ENCODE results near the gene CABLES2. TPM values are rescaled to one million over a fixed set of nuclear protein-coding genes. Genes with fewer than 3 reads are reported as not detected.

CABLES2 gene, protein sequence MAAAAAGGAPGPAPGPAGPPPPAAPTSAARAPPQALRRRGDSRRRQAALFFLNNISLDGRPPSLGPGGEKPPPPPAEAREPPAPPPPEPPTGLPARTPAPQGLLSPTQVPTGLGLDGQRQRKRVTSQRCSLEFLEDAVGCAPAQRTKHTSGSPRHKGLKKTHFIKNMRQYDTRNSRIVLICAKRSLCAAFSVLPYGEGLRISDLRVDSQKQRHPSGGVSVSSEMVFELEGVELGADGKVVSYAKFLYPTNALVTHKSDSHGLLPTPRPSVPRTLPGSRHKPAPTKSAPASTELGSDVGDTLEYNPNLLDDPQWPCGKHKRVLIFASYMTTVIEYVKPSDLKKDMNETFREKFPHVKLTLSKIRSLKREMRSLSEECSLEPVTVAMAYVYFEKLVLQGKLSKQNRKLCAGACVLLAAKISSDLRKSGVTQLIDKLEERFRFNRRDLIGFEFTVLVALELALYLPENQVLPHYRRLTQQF
- total RNA-seq, result 10.7 TPM
- long read RNA-seq, partial matches to known transcripts, result 8 of 13 reads
- long read RNA-seq, other reads (novel, unspliced or antisense), result 1 of 13 reads

DNA sequence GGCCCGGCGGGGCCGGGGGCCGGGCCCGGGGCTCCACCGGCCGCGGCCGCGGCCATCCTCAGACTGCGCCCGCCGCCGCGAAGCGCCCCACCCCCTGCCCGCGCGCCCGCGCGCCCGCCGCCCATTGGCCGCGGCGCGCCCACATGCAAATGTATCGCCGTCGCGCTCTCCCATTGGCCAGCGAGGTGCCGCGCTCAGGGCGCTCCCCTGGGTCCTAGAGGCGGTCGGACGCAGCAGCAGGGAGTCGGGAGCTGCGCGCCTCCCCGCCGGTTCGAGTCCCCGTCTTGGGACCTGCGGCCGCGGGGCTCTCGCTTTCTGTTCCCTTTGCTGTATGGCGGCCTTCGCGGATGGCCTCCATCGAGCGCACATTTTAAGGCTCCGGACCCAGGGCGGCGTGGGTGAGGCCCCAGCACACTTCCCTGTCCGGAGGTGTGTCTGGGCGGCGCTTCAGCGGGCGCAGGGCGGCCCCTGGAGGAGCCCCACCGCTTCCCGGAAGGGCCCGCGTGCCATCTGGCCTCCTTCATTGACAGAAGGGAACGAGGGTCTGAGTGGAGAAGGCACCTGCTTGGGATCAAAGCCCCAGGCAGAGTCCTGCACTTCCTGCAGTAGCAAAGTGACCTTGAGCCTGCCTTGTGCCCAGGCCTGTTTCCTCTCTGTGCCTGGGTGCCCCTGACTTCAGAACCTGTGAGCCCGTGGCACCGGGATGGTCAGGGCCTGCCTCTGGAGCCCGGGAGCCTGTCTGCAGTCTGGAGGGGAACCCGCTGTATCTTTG lies at the start of gene CABLES2:
Gene CABLES2, minus strand, starts transcription at position 65 of the 772 bp plus-strand sequence. Its CDS starts 9 bp downstream, at position 56.
- intact Hi-C loops (cut with DNase I), result loop anchor here (10.0 kb wide), 1 partner anchor 387 kb away; the partner anchor contains the start of gene MRGBP

DNA sequence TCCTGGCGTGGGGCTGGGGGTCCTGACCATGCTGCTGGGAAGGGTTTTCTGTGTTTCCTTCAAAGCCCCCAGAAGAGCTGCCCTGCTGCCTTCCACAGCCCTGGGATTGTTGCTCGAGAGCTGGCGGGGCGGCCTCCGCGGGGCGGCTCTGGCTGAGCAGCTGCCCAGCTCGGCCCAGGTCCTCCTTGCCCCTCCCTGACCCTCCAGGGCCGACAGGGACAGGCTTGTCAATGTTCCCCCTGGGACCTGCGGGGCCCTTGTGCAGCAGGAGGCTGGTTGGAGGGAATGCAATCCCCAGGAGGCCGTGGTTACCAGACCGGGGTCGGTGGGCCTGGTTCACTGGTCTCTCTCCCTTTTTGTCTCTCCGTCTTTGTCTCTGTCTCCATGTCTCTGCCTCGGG lies 48.8 kb upstream of the CABLES2 start:
- intact Hi-C loops (cut with DNase I), result no loop called here
- no peak for DNase-seq (ENCODE audit: low spot score)

More for the DNA sequence above, at the start of gene CABLES2:
- peak; percentile 97 for DNase-seq (ENCODE audit: low spot score)

DNA sequence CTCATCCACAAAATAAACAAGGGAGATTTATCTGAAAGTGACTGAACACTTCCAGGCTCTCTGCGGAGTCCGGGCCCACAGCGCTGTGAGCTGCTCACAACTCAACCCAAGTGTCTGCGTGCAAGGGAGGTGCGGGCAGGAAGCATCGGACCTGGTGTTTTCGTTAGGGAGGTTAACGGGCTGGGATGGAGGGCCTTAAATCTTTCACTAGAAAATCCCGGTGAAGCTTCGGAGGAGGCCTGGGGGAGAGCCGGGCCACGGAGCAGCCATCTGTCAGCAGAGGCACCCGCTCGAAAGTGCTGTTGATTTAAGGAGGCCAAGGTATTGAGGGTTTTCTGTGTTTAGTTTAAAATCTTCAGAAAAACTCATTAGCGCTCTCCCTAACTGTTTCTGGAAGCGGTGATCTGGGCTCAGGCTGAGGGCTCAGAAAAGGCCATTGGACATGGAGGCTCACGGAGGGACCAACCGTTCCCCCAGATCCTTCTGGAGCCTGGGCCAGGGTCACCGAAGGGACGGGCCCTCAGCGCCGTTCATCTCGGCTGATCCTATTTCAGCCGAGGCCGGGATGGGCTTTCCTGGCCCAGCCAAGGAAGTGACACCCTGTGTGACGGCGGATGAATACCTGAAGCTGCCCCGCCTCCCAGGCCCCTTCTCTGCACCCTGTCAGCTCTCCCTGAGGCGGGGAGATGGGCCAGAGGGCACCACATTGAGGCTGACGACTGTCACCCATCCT lies 48.0 kb upstream of the CABLES2 start:
- no peak for DNase-seq (ENCODE audit: low spot score)
- intact Hi-C loops (cut with DNase I), result no loop called here

DNA sequence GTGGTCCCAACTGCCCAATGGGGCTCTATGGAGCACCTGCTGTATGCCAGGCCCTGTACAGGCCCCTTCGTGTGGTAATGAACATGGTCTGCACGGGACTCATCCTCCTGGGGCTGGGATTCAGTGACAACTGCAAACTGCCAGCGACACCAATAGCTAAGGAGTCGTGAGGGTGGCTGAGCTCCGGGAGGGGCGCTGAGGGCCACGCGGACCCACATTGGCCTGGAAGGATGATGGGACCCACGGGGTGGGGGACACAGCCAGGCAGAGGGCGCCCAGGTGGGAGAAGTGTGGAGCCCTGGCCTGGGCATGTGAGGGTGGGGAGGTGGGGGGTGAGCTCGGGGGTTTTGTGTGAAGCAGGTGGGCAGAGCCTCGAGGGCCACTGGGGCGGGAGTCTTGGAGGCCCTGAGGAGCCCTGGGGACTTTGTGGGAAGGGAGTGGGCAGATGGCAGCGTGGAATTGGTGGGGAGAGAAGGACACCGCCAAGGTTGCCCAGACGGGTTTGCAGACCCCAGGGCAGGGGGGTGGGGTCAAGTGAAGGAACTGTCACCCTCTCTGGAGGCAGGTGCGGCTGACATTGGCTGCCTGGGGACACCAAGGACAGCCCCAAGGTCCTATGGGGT lies 46.2 kb upstream of the CABLES2 start:
- intact Hi-C loops (cut with DNase I), result no loop called here
- DNase-seq (ENCODE audit: low spot score), result no peak

DNA sequence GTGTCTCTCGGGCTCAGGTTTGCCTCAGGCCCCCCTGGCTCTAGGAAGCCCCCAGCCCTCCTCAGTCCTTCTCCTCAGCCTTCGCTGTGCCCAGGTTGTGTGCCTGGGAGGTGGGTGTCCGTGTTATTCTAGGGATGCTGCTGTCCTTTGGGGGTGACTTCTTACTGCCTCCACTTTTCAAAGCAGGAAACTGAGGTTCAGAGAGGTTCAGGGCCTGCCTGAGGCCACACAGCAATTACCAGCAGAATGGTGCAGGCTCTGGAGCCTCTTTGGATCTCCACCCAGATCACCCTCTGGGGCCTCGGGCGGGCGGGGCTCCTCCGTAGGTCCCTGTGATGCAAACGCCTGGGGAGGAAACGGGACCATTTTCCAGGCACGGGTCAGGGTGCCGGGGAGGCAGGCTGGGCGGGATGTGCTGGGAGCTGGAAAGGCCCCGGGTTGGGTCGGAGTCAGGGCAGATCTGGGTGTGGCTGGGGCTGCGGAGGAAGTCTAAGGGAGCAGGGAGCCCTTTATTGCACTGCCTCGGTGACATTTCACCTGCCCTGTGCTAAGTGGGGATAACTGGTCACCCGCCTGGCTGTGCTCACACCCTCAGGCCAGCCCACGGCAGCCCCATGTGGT lies 45.5 kb upstream of the CABLES2 start:
- intact Hi-C loops (cut with DNase I), result no loop called here
- no peak for DNase-seq (ENCODE audit: low spot score)

DNA sequence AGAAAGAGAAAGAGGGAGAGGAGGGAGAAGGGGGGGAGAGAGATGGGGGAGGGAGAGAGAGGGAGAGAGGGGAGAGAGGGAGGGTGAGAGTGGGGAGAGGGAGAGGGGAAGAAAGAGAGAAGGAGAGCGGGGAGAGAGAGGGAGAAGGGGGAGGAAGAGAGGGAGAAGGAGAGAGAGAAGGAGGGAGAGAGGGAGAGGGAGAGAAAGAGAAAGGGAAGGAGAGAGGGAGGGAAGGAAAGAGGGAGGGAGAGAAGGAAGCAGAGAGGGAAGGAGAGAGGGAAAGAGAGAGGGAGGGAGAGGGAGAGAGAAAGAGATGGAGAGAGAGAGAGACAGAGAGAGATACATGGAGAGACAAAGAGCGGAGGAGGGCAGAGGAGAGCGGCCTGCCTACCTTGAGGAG lies 44.9 kb upstream of the CABLES2 start:
- intact Hi-C loops (cut with DNase I), result no loop called here
- DNase-seq (ENCODE audit: low spot score), result no peak

DNA sequence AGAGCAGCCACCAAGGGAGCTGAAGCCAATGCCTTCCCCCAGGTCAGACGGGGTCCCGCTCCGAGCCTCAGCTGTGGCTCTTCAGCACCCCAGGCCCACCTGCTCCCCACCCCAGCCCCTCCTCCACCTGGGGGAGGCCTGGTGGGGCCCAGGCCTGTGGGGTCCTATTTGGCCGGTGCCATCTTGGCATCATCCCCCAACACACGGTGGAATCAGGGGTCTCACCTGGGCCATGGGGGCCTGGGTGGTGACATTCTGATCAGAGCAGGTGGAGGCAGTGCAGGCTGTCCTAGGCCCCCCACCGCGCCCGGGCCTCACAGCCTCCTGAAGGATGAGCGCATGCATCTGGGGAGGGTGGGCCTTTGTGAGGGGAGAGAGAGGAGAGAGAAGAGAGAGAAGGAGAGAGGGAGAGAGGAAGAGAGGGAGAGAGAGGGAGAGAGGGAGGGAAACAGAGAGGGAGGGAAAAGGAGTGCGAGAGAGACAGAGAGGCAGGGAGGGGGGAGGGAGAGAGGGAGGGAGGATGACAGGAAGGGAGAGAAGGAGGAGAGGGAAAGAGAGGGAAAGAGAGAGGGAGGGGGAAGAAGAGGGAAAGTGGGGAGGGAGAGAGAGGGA lies 44.2 kb upstream of the CABLES2 start:
- DNase-seq (ENCODE audit: low spot score), result no peak
- intact Hi-C loops (cut with DNase I), result no loop called here

DNA sequence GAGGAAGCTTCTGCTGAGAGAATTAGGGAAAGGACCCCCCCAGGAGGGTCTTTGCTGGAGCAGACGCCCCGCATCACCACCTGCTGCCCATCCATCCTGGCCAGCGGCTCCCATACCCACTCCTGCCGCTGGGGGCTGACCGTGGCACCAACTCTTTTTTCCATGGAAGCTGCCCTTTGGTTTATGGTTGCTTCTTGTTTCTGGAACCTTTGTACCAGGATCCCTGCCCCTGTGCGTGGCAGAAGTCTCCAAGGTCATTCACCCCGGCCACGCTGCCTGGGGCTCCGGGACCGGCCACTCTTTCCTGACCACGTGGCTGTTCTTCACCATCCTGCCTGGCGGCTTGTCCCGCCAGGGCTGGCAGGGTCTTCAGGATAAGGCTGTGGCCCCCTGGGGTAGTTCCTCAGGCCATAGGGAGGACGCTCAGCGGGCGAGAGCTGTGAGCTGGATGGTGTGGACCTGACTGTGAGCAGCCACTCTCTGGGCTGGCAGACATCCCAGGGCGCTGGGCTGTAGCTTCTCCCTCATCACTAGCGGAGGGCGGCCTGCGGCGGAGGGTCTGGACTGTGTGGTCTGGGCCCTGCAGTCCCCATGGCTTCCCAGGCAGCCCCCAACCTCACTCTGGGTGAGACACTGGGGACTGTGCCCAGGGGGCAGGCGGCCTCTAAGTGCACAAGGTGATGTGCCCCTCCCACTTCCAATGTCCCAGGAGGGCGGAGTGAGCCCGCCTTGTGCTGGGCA lies 43.0 kb upstream of the CABLES2 start:
- no peak for DNase-seq (ENCODE audit: low spot score)
- intact Hi-C loops (cut with DNase I), result no loop called here

DNA sequence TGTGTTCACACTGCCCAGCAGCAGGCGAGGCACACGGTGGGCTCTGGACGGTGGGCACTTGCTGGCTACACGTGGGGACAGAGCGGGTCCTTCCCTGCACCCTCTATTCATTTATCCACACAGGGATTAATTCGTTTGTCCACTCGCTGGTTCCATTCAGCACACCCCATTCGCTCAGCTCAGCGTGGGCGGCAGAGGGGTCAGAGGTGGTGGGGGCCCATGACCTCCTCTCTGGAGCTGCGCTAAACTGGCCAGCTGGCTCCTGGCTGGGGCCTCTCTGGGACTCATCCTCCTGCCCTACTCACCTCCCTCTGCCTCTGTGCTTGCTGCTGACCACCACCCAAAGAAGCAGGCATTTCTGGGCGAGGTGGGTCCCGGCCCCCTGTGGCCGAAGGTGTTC lies 41.7 kb upstream of the CABLES2 start:
- no peak for DNase-seq (ENCODE audit: low spot score)
- intact Hi-C loops (cut with DNase I), result no loop called here

DNA sequence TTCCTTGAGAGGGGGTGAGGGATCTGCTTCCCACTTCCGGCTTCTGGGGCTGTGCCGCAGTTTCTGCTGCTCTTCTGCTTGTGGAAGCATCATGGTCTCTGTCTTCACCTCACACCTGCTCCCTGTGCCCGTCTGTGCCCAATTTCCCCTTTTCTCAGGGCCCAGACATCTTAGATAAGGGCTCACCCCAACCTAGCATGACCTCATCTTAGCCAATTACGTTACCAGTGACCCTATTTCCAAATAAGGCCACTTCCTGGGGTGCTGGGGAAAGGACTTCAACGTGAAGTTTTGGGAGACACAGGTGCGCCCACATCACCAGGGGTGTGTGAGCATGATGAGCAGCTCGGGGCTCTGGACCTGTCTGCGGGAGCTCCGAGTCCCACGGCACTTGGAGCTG lies 41.0 kb upstream of the CABLES2 start:
- intact Hi-C loops (cut with DNase I), result no loop called here
- DNase-seq (ENCODE audit: low spot score), result no peak

DNA sequence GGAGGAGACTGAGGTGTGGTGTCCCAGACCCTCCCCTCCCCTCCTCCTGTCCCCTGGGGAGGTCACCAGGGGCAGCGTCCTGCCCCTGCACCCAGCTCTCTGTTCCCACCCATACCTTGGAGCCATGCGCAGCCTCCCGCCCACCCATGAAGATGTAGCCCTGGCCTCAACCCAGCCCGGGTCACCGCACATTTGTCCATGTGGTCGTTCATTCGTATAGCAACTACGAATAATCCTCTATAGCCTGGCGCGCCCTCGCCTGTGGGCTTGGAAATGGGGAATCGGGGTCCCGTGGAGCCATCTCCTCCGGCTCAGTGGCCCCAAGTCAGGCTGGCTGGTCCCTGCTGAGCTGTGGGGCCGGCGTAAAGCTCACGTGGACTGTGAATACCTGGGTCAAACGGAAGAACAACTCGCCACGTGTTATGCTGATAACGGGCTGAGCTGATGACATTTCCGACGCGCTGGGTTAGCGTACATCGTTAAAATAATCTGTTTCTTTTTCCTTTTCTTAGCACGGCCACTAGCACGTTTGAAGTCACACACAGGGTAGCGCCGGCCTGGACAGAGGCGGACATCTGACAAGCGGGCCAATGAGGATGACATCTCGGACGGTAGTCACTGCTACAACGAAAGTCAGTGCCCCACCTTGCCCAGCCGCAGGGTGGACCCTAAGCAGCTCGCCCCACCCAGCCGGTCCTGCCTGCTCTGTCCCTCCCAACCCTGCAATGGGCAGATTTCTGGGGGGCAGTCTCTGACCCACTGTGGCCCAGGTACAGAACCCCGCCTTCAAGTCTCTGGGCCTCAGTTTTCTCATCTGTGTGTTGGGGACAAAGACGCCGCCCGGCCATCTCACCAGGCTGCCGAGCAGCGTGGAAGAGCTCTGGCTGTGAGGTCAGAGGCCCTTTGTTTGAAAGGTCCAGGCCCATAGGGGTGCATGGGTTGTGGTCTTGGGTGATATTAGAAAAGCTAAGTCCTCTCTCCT lies 40.1 kb upstream of the CABLES2 start:
- intact Hi-C loops (cut with DNase I), result no loop called here
- DNase-seq (ENCODE audit: low spot score), result no peak

DNA sequence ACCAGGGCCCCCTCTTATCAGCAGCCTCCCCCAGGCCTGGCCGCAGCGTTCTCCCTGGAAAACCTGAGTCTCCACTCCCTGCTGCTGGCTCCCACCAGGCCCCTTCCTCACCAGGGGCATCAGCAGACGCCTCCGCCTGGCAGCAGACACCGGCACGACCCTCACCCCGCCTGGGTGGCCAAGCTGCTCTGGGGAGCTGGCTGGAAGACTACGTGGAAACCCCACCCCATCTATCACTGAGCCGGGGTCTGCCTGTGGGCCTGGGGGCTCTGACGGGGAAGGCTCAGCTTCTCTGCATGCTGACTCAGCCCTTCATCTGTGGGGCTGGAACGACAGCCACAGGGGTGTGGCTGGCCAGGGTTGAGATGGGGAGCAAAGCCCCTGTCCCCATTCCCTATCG lies 39.4 kb upstream of the CABLES2 start:
- no peak for DNase-seq (ENCODE audit: low spot score)
- intact Hi-C loops (cut with DNase I), result no loop called here

DNA sequence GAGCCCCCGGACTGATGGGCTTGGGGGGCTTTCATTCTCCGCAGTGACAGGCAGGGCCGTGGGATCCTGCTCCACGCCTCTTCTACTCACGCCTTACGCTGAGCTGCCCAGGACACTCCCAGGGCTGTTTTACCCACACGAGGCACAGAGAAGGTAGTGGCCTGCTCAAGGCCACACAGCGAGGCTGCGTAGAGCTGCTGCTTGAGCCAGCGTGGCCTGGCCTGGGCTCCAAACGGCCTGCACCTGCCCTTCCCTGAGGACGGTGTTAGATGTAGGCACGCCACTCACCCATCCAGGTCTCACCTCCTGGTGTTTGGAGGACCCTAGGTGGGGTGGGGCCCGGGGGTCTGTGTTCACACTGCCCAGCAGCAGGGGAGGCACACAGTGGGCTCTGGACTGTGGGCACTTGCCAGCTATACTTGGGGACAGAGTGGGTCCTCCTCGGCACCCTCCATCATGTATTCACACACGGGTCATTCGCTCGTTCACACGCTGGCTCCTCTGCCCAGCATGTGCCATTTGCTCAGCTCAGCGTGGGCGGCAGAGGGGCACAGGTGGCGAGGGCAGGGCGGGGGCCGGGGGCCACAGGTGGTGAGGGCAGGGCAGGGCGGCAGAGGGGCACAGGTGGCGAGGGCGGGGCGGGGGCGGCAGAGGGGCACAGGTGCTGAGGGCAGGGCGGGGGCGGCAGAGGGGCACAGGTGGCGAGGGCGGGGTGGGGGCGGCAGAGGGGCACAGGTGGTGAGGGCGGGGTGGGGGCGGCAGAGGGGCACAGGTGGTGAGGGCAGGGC lies 38.7 kb upstream of the CABLES2 start:
- intact Hi-C loops (cut with DNase I), result no loop called here
- no peak for DNase-seq (ENCODE audit: low spot score)

DNA sequence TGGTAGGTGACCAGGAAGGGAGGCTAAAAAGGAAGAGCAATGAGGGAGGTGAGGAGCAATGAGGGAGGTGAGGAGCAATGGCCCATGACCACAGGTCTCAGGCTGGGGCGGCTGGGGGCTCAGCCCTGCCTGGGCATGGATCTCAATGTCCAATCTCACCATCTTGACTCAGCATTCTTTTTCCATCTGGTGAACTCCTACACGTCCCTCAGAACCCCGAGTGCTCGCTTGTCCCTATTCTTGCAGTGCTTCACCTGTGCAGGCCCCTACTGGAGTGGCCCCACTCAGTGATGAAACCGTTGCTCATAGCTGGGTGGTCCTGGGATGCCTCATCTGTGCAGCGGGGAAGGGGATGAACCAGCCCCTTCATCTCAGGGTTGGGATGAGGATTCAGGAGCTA lies 37.2 kb upstream of the CABLES2 start:
- intact Hi-C loops (cut with DNase I), result no loop called here
- DNase-seq (ENCODE audit: low spot score), result no peak

DNA sequence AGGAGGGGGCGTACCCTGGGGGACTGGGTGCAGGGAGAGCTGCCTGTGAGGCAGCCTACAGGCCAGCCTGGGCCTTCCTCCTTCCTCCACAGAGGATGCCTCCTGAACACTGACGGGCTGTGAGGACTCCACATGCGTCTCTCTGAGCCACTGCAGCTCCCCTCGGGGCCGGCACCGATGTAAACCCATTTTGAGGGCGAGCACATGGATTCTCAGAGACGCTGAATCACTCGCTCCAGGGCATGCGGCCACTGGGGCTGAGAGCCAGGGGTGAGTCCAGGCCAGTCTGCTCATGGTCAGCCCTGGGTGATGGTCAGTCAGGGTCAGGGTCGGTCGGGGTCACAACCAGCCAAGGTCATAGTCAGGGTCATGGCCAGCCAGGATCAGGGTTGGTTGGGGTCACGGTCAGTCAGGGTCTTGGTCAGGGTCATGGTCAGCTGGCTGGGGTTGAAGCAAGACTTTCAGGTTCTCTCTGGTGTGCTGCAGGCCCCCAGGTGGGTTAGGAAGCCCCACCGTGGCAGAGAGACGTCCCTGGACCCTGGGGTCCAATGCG lies 35.0 kb upstream of the CABLES2 start:
- DNase-seq (ENCODE audit: low spot score), result no peak
- intact Hi-C loops (cut with DNase I), result no loop called here

DNA sequence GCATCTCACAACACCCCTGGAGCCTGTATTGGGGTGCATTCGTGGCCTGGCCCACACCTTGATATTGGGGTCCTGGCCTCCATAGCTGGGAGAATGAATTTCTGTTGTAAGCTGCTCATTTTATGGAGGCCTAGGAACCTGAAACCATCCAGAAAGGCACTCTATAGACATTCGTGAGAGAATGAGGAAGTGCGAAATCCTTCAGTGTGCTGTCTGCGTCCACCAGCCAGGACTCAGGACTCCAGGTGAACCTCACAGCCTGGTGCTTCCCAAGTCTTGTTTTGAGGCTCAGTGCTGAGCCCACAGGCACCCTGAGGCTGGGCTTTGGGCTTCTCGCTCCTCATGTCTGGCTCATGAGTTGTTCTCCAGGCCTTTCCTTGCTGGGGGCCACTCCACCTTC lies 32.1 kb upstream of the CABLES2 start:
- DNase-seq (ENCODE audit: low spot score), result no peak
- intact Hi-C loops (cut with DNase I), result no loop called here

Data from cardiac septum (tissue), 1 donor.